Kidney epithelial cell (primary cell): ENCODE measurements around the gene SPSB4. TPM values are rescaled to one million over a fixed set of nuclear protein-coding genes. Genes with fewer than 3 reads are reported as not detected.

Experiments
- DNase-seq: peaks from one replicate; pipeline ENCODE4 v3.0.0-alpha.2; 2010; ENCODE audit warnings: low read depth
- H3K27me3 ChIP-seq: 2 replicates; pipeline ENCODE4 v1.6.0; 2011; ENCODE audit warnings: low read length; ENCODE audit not compliant: control insufficient read depth, insufficient read depth
- H3K36me3 ChIP-seq: 2 replicates; pipeline ENCODE4 v1.5.1; 2011; ENCODE audit warnings: low read length; ENCODE audit not compliant: control insufficient read depth, insufficient read depth
- H3K4me3 ChIP-seq: 2 replicates; pipeline ENCODE4 v1.5.1; 2011; ENCODE audit warnings: low read depth, mild to moderate bottlenecking, control low read depth, low read length
- CTCF ChIP-seq: IDR thresholded peaks from 2 replicates; pipeline ENCODE4 v1.5.1; 2011; ENCODE audit warnings: mild to moderate bottlenecking, moderate library complexity, low read length, control low read depth, inconsistent platforms; ENCODE audit not compliant: insufficient read depth, poor library complexity, severe bottlenecking
- total RNA-seq: library from RNA; depleted of rRNA; stranded (reverse); fragments of >200 nt; gene quantifications from 2 replicates; pipeline ENCODE4 v1.2.3, GENCODE V29; 2015

The SPSB4 gene
- total RNA-seq, 1 donor from 2014 or later = 0.67 TPM

DNA sequence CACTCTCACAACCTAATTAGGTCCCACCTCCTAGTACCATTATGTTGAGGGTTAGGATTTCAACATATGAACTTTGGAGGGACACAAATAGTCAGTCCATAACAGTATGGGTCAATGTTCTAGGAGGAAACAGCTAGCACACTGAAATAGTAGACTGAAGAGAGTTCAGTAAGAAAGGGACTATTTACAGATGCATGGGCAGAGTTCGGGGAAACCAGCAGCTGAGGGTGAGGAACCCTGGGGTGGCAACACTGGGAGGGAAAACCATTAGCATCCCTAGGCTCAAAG is 102.5 kb downstream of the SPSB4 start:
- no peak for DNase-seq
- H3K27me3 ChIP-seq = no peaks in the 10 kb centered on the region
- H3K36me3 ChIP-seq = no peaks in the 10 kb centered on the region
- no peak for TF ChIP-seq CTCF
- no peak overlapping the region for H3K4me3 ChIP-seq

DNA sequence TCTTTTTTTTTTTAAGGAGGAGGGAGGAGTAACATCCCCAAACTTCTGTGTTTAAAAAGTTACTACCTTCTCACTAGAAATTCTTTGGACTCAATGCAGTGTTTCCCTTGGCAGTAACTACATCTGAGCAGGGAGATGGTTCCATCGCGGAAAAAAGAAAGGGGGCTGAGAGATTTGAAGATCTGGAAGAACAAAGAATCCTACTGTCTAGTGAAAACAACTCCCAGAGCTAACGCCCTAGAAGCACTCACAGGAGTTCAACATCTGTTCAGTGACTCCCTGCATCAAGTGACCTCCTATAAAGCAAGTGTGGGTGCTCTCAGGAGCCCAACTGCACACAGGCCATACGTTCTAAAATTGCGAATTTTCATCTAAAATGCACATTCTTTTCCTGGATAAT is 113.7 kb downstream of the SPSB4 start:
- no peak for DNase-seq
- no peaks in the 10 kb centered on the region for H3K27me3 ChIP-seq
- H3K4me3 ChIP-seq = no peak overlapping the region
- TF ChIP-seq CTCF = no peak
- H3K36me3 ChIP-seq = no peaks in the 10 kb centered on the region

- no peak for DNase-seq
- H3K27me3 ChIP-seq = no peaks in the 10 kb centered on the region
- TF ChIP-seq CTCF = no peak
These were observed 116.5 kb downstream of the SPSB4 start for GRCh38 chr3:141167681-141168080.

DNA sequence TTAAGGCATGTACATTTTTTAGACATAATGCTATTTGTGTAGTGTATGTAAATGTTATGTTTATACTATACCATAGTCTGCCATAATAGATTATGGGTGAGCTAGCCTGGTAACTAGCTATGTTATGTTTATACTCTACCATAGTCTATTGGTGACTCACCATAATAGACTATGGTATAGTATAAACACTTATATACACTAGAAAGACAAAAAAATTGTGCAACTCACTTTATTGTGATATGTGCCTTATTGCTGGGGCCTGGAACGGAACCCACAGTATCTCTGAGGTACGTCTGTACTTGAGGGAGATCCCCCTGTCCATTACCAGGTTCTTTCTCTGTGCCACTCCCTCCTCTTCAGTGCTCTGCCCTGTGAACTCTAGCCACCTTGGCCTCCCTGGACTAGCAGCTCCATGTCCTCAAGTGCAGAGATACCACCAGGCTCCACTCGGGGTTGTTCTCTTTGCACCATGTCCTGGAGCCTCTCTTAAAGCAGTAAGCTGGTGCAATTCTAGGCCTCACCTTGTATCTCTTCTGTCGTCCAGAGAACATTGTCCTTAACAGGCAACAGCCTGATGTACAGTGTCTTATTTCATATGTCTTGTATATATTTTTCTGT is 119.6 kb downstream of the SPSB4 start:
- no peak for DNase-seq
- TF ChIP-seq CTCF = no peak

More at GRCh38 chr3:141167681-141168080, 116.5 kb downstream of the SPSB4 start:
- H3K36me3 ChIP-seq = no peaks in the 10 kb centered on the region
- H3K4me3 ChIP-seq = no peak overlapping the region

GRCh38 chr3:141174674-141175073 is 123.5 kb downstream of the SPSB4 start:
- no peak overlapping the region for H3K4me3 ChIP-seq
- TF ChIP-seq CTCF = no peak
- no peaks in the 10 kb centered on the region for H3K27me3 ChIP-seq
- no peaks in the 10 kb centered on the region for H3K36me3 ChIP-seq
- DNase-seq = no peak

More for the DNA sequence above, 119.6 kb downstream of the SPSB4 start:
- H3K36me3 ChIP-seq = no peaks in the 10 kb centered on the region
- no peaks in the 10 kb centered on the region for H3K27me3 ChIP-seq
- no peak overlapping the region for H3K4me3 ChIP-seq

DNA sequence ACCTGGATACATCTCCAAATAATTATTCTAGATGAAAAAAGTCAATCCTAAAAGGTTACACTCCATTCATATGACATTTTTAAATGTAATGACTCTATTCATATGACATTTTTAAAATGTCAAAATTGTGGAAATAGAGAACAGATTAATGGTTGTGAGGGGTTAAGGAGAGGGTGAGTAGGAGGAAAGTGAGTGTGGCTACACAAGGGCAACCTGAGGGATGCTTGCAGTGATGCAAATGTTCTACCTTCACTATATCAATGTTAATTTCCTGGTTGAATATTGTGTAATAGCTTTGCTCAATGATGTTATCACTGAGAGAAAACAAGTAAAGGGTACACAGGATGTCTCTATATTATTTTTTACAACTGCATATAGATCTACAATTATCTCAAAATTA is 125.6 kb downstream of the SPSB4 start:
- TF ChIP-seq CTCF = no peak

More for the DNA sequence above, 125.6 kb downstream of the SPSB4 start:
- Histone ChIP-seq H3K4me3 (no peak overlapping the region), H3K36me3 (no peaks in the 10 kb centered on the region), H3K27me3 (no peaks in the 10 kb centered on the region)
- DNase-seq = no peak
